ENCODE data around the gene B3GALT6. TPM values are rescaled to one million over a fixed set of nuclear protein-coding genes. Genes with fewer than 3 reads are reported as not detected.
A peak's percentile ranks its signal among the peaks of the same experiment; 100 is the strongest.
"Not testable (repeated sequence)": the region's sequence is repeated elsewhere in the genome, so short reads cannot be mapped to it uniquely, and the experiment has no call there.

Gene B3GALT6
- polyA plus RNA-seq (2013, experiment 1 of 2): 20.8 TPM
- 14.9 TPM for polyA plus RNA-seq (2013, experiment 2 of 2)

DNA sequence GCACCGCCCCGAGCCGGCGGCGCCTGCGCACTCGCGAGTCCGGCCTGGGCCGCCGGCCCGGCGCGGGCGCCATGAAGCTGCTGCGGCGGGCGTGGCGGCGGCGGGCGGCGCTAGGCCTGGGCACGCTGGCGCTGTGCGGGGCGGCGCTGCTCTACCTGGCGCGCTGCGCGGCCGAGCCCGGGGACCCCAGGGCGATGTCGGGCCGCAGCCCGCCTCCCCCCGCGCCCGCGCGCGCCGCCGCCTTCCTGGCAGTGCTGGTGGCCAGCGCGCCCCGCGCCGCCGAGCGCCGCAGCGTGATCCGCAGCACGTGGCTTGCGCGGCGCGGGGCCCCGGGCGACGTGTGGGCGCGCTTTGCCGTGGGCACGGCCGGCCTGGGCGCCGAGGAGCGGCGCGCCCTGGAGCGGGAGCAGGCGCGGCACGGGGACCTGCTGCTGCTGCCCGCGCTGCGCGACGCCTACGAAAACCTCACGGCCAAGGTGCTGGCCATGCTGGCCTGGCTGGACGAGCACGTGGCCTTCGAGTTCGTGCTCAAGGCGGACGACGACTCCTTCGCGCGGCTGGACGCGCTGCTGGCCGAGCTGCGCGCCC, at the start of gene B3GALT6:
B3GALT6 (plus strand) TSS at position 30 of the 588 bp plus-strand sequence; CDS start at position 72, 42 bp downstream.
- 27 to 32% methylated on average over 62 to 74 of the region's 100 CpGs for WGBS, 2 experiments (ENCODE audit: insufficient coverage in 2 of 2)
- H3K9me3 ChIP-seq (ENCODE audit: control insufficient read depth, low read length): no peaks in the 10 kb centered on the region
- peak within 1 kb of the TSS; percentile 84 for H3K4me3 ChIP-seq (ENCODE audit: extremely low read depth, insufficient read depth, low read length, poor library complexity, severe bottlenecking)
- peaks cover 12% of the 10 kb centered on the region for H3K4me1 ChIP-seq (ENCODE audit: control insufficient read depth, insufficient read depth, low read length, poor library complexity, severe bottlenecking)
- H3K27ac ChIP-seq (ENCODE audit: low read depth, low read length, severe bottlenecking): peak within 1 kb of the TSS; percentile 86
- peaks cover 40% of the 10 kb centered on the region for H3K36me3 ChIP-seq (ENCODE audit: control insufficient read depth, insufficient read depth, low read length)

DNA sequence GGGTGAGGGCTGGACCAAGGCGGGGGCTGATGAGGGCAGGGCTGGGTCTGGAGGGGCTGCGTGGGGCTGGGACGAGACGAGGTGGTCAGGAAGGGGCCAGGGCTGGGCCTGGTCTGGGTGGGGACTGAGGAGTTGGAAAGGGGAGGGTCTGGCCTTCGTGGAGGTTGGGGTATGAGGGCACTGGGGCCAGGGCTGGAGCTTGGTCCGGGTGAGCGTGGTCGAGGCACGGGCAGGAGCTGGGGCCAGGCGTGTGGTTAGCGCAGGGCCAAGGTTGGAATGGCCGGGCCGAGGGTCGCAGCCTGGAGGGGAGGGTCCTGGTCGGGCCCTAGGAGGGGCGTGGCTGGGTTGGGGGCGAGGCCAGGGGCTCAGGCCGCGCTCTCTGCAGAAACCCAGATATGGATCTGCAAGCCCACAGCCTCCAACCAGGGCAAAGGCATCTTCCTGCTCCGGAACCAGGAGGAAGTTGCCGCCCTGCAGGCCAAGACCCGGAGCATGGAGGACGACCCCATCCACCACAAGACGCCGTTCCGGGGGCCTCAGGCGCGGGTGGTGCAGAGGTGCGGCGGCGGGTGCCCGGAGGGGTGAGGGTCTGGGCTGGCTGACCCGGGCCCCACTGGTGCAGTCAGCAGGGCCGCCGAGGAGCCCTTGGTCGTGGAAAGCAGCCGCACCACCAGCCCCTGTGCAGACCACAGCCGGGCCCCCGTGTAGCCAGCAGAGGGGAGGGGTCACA, 49.4 kb upstream of the B3GALT6 start:
- H3K27ac ChIP-seq (ENCODE audit: low read depth, low read length, severe bottlenecking): no peak overlapping the region
- H3K4me3 ChIP-seq (ENCODE audit: extremely low read depth, insufficient read depth, low read length, poor library complexity, severe bottlenecking): no peak overlapping the region
- no peaks in the 10 kb centered on the region for H3K9me3 ChIP-seq (ENCODE audit: control insufficient read depth, low read length)
- WGBS, 2 experiments (ENCODE audit: insufficient coverage in 2 of 2): 90 to 91% methylated on average over 38 of the region's 39 CpGs
- H3K4me1 ChIP-seq (ENCODE audit: control insufficient read depth, insufficient read depth, low read length, poor library complexity, severe bottlenecking): no peaks in the 10 kb centered on the region
- H3K36me3 ChIP-seq (ENCODE audit: control insufficient read depth, insufficient read depth, low read length): no peaks in the 10 kb centered on the region

DNA sequence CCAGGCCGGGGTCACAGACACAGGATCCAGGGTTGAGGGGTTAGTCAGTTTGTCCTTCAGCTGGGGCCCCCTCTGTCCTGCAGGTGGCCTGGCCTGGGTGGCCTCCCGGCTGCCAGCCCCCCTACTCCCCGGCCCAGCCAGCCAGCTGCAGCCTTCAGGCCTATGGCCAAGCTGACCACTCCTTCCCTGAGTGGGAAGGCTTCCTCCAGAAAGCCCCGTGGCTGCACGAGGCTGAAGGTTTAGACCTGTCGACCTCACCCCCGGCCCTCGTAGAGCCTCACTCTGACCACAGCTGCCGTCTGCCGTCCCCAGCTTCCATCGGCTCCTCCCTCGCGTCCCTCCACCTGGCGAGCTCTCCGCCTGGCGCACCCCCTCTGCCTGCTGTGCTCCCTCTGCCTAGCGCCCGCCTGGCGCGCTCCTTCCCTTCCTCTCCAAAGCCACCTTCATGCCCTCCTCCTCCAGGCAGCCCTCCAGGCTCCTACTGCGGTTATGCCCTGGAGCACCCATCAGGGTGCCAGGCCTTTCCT, 48.8 kb upstream of the B3GALT6 start:
- 89 to 94% methylated on average over 20 to 21 of the region's 21 CpGs for WGBS, 2 experiments (ENCODE audit: insufficient coverage in 2 of 2)
- no peaks in the 10 kb centered on the region for H3K36me3 ChIP-seq (ENCODE audit: control insufficient read depth, insufficient read depth, low read length)
- no peak overlapping the region for H3K27ac ChIP-seq (ENCODE audit: low read depth, low read length, severe bottlenecking)
- no peaks in the 10 kb centered on the region for H3K9me3 ChIP-seq (ENCODE audit: control insufficient read depth, low read length)
- no peak overlapping the region for H3K4me3 ChIP-seq (ENCODE audit: extremely low read depth, insufficient read depth, low read length, poor library complexity, severe bottlenecking)
- H3K4me1 ChIP-seq (ENCODE audit: control insufficient read depth, insufficient read depth, low read length, poor library complexity, severe bottlenecking): no peaks in the 10 kb centered on the region

DNA sequence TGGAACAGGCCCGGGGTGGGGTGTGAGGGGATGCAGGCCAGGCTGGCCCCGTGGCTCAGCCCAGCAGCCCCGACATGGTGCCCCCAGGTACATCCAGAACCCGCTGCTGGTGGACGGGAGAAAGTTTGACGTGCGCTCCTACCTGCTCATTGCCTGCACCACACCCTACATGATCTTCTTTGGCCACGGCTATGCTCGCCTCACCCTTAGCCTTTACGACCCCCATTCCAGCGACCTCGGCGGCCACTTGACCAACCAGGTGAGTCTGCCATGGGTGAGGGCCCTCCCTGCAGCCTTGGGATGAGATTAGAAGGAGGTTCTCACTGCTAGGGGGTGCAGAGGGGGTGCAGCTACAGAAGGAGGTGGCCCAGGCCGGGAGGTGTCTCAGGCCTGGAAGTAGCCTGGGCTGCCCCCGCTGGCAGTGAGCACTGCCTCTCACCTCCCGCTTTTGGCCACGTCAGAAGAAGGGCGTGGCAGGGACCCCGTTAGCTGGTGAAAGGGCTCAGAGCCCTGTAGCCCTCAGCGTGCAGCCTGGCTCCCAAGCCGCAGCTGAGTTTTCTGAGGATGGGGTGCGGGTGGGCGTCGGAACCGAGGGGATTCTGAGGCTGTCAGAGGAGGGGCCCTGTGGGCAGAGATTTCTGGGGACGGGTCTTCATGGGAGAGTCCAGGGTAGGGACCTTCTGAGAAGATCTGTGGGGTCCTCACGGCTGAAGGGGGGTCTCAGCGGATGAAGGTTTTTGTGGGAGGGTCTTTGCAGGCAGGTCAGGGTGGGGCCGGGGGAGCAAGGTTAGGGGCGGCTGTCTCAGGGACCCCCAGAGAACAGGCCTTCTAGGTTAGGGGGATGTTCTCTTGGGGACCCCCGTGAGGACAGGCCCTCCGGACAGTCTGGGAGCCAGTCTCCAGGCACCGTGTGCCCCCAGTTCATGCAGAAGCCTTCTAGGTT, 47.9 kb upstream of the B3GALT6 start:
- WGBS, 2 experiments (ENCODE audit: insufficient coverage in 2 of 2): 90 to 91% methylated on average over 16 to 27 of the region's 33 CpGs

DNA sequence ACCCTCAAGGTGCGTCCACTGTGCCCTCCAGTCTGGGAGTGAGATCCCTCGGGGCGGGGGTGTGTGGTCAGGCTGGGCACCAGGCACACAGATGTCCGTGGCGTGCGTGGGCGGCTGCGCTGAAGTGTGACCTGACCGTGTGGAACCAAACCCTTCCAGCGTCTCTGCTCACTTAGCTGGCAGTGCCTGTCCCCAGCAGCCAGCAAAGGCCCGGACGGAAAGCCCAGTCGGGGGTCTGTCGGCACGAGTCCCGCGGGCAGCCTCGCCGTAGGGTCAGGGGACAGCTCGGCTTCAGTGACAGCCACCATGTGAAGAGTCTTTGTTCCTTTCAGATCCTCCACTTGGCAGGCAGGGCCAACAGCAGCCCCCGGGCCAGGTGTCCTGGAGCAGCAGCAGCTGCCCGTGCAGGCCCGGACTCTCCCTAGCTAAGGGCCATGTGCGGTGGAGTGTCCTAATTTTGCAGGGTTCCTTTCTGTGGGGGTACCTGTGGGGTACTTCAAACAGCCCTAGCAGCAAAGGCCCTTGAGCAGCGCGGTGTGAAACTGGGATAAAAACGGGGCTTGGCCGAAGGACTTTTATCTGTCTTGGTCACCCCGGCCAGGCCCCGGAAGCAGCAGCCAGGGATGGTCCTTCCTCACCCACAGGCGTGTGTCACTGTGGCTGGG, 46.8 kb upstream of the B3GALT6 start:
- Histone ChIP-seq H3K4me1 (ENCODE audit: control insufficient read depth, insufficient read depth, low read length, poor library complexity, severe bottlenecking) (no peaks in the 10 kb centered on the region), H3K4me3 (ENCODE audit: extremely low read depth, insufficient read depth, low read length, poor library complexity, severe bottlenecking) (no peak overlapping the region), H3K27ac (ENCODE audit: low read depth, low read length, severe bottlenecking) (no peak overlapping the region), H3K9me3 (ENCODE audit: control insufficient read depth, low read length) (no peaks in the 10 kb centered on the region), H3K36me3 (ENCODE audit: control insufficient read depth, insufficient read depth, low read length) (no peaks in the 10 kb centered on the region)
- WGBS, 2 experiments (ENCODE audit: insufficient coverage in 2 of 2): 92 to 93% methylated on average over 31 of the region's 31 CpGs

More for the DNA sequence above, 47.9 kb upstream of the B3GALT6 start:
- Histone ChIP-seq H3K9me3 (ENCODE audit: control insufficient read depth, low read length) (no peaks in the 10 kb centered on the region), H3K4me1 (ENCODE audit: control insufficient read depth, insufficient read depth, low read length, poor library complexity, severe bottlenecking) (no peaks in the 10 kb centered on the region), H3K27ac (ENCODE audit: low read depth, low read length, severe bottlenecking) (no peak overlapping the region), H3K4me3 (ENCODE audit: extremely low read depth, insufficient read depth, low read length, poor library complexity, severe bottlenecking) (no peak overlapping the region), H3K36me3 (ENCODE audit: control insufficient read depth, insufficient read depth, low read length) (no peaks in the 10 kb centered on the region)

DNA sequence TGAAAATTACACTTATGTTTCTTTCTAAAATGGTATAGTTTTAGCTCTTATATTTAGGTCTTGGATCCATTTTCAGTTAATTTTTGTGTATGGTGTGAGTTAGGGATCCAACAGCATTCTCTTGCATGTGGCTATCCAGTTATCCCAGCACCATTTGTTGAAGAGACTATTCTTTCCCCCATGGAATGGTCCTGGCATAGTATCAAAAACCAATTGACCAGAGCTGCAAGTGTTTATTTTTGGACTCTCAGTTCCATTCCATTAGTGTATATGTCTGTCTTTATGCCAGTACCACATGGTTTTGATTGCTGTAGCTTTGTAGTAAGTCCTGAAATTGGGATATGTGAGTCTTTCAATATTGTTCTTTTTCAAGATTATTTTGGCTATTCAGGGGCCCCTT, 44.1 kb upstream of the B3GALT6 start:
- H3K4me3 ChIP-seq (ENCODE audit: extremely low read depth, insufficient read depth, low read length, poor library complexity, severe bottlenecking): no peak overlapping the region
- H3K9me3 ChIP-seq (ENCODE audit: control insufficient read depth, low read length): peaks cover 11% of the 10 kb centered on the region
- H3K27ac ChIP-seq (ENCODE audit: low read depth, low read length, severe bottlenecking): no peak overlapping the region
- H3K4me1 ChIP-seq (ENCODE audit: control insufficient read depth, insufficient read depth, low read length, poor library complexity, severe bottlenecking): no peaks in the 10 kb centered on the region
- no peaks in the 10 kb centered on the region for H3K36me3 ChIP-seq (ENCODE audit: control insufficient read depth, insufficient read depth, low read length)

DNA sequence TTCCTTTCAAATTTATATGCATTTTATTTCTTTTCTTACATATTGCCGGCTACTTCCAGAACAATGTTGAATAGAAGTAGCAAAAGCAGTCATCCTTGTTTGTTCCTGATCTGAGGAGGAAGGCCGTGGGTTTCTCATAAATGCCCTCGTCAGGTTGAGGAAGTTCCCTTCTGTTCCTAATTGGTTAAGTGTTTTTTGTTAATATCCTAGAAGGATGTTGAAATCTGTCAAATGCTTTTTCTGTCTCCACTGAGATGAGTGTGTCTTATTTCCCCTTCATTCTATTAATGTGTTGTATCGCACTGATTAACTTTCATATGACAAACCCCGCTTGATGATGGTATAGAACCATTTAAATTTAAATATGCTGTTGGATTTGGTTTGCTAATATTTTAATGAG, 42.9 kb upstream of the B3GALT6 start:
- Histone ChIP-seq H3K4me3 (ENCODE audit: extremely low read depth, insufficient read depth, low read length, poor library complexity, severe bottlenecking) (no peak overlapping the region), H3K9me3 (ENCODE audit: control insufficient read depth, low read length) (peaks cover 11% of the 10 kb centered on the region), H3K36me3 (ENCODE audit: control insufficient read depth, insufficient read depth, low read length) (no peaks in the 10 kb centered on the region), H3K4me1 (ENCODE audit: control insufficient read depth, insufficient read depth, low read length, poor library complexity, severe bottlenecking) (no peaks in the 10 kb centered on the region), H3K27ac (ENCODE audit: low read depth, low read length, severe bottlenecking) (no peak overlapping the region)
- 78 to 80% methylated on average over 1 to 3 of the region's 5 CpGs for WGBS, 2 experiments (ENCODE audit: insufficient coverage in 2 of 2)

DNA sequence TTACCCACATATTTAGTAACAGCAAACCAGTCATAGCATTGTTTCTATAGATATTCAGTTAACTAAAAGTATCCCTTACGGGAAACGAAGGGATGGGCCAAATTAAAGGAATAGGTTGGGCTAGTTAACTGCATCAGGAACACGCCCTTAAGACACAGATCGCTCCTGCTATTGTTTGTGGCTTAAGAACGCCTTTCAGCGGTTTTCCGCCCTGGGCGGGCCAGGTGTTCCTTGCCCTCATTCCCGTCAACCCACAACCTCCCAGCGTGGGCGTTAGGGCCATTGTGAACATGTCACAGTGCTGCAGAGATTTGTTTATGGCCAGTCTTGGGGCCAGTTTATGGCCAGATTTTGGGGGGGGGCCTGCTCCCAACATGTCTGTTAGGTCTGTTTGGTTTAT, 40.3 kb upstream of the B3GALT6 start:
- 91% methylated on average over 8 to 9 of the region's 11 CpGs for WGBS, 2 experiments (ENCODE audit: insufficient coverage in 2 of 2)
- Histone ChIP-seq H3K36me3 (ENCODE audit: control insufficient read depth, insufficient read depth, low read length) (no peaks in the 10 kb centered on the region), H3K4me3 (ENCODE audit: extremely low read depth, insufficient read depth, low read length, poor library complexity, severe bottlenecking) (no peak overlapping the region), H3K4me1 (ENCODE audit: control insufficient read depth, insufficient read depth, low read length, poor library complexity, severe bottlenecking) (no peaks in the 10 kb centered on the region), H3K27ac (ENCODE audit: low read depth, low read length, severe bottlenecking) (no peak overlapping the region), H3K9me3 (ENCODE audit: control insufficient read depth, low read length) (peaks cover 11% of the 10 kb centered on the region)

DNA sequence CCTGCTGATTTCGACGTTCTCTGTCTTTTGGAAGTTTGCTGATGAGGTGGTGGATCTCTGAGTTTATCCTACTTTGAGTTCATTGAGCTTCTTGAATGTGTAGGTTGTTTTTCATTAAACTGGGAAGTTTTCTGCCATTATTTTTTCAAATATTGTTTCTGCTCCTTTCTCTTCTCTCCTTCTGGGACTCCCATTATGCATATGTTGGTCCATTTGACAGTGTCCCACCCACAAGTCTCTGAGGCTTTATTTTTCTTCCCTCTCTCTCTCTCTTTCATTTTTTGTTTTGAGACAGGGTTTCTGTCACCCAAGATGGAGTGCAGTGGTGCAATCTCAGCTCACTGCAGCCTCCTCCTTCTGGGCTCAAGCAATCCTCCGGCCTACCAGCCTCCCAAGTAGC, 37.3 kb upstream of the B3GALT6 start:
- Histone ChIP-seq H3K4me3 (ENCODE audit: extremely low read depth, insufficient read depth, low read length, poor library complexity, severe bottlenecking) (no peak overlapping the region), H3K9me3 (ENCODE audit: control insufficient read depth, low read length) (peaks cover 11% of the 10 kb centered on the region), H3K27ac (ENCODE audit: low read depth, low read length, severe bottlenecking) (no peak overlapping the region), H3K36me3 (ENCODE audit: control insufficient read depth, insufficient read depth, low read length) (no peaks in the 10 kb centered on the region), H3K4me1 (ENCODE audit: control insufficient read depth, insufficient read depth, low read length, poor library complexity, severe bottlenecking) (no peaks in the 10 kb centered on the region)
- WGBS, 2 experiments (ENCODE audit: insufficient coverage in 2 of 2): 67 to 100% methylated on average over 2 of the region's 3 CpGs

DNA sequence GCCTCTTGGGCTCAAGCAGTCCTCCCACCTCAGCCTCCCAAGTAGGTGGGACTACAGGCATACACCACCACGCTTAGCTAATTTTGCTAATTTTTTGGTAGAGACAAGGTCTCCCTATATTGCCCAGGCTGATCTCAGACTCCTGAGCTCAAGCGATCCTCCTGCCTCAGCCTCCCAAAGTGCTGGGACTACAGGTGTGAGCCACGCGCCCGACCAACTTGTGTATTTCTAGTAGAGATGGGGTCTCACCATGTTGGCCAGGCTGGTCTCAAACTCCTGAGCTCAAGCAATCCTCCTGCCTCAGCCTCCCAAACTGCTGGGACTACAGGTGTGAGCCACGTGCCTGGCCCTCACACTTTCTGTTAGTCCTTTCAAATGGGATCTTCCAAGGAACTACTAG, 36.3 kb upstream of the B3GALT6 start:
- H3K36me3 ChIP-seq (ENCODE audit: control insufficient read depth, insufficient read depth, low read length); H3K4me3 ChIP-seq (ENCODE audit: extremely low read depth, insufficient read depth, low read length, poor library complexity, severe bottlenecking); H3K4me1 ChIP-seq (ENCODE audit: control insufficient read depth, insufficient read depth, low read length, poor library complexity, severe bottlenecking); H3K27ac ChIP-seq (ENCODE audit: low read depth, low read length, severe bottlenecking): not testable (repeated sequence)
- peaks cover 11% of the 10 kb centered on the region for H3K9me3 ChIP-seq (ENCODE audit: control insufficient read depth, low read length)
- 94 to 98% methylated on average over 5 of the region's 6 CpGs for WGBS, 2 experiments (ENCODE audit: insufficient coverage in 2 of 2)

Data from mesodermal cell (in vitro differentiated cells).